Ecto neural progenitor cell (in vitro differentiated cells): ENCODE results near the gene KRTAP1-3.
"Not testable (repeated sequence)": the region's sequence is repeated elsewhere in the genome, so short reads cannot be mapped to it uniquely, and the experiment has no call there.

Source experiments
- DNase-seq: peaks from one replicate; pipeline ENCODE4 v3.0.0-alpha.2; 2018; ENCODE audit warnings: low spot score

KRTAP1-3 gene

DNA sequence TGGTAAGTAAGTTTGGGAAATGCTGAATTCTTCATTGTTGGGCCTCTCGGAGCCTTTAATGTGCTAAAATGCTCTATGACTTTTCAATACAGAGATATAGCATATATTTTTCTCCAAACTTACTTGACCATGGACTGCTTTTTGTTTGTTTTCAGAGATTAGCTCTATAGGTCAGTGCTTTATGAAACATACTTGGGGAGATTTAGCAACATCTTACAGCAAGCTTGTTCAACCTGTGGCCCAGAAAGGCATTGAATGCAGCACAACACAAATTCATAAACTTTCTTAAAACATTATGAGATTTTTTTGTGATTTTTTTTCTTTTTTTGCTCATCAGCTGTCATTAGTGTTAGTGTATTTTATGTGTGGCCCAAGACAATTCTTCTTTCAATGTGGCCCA is 24.7 kb downstream of the KRTAP1-3 start:
- no peak for DNase-seq

DNA sequence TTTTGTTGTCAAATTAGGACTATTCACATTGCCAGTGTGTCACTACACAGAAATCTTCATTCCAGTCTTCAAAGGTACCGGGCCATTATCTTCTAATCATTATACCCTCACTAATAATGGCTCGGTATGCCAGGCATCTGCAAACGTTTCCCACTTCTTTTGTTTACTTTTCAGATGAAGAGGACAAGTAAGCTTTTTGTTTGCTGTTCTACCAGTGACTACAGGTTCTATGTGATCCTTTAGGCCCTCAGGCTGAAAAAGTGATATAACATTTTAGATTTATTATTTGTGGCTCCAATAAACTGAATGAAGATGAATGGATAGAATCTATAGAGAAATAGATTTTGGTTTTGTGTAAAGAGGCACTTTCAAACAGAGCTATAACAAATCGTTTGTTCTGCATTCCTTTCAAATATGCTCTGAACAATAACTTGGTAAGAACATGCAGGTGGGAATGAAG is 25.3 kb downstream of the KRTAP1-3 start:
- DNase-seq = no peak

DNA sequence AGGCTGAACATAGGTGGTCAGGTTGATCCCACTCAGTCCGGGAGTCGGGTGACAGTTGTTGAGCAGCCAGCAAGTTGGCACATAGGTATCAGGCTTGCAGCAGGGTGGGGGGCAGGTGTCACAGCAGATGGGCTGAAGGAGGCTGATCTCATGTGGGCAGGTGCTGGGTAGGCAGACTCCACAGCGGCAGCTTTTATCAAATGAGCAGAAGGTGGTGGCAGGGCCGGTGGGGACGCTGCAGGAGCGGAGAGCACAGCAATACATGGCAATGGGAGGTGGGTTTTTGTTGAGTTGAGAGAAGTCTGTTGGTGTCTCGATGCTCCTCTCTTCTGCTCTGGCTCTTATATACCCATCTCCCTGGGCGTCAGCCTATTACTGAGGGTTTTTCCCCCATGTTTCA is 25.9 kb downstream of the KRTAP1-3 start, which contains the start of gene KRTAP3-1:
KRTAP3-1 (minus strand) TSS at position 318 of the 400 bp plus-strand sequence; CDS start at position 264, 54 bp downstream.
- DNase-seq = no peak

DNA sequence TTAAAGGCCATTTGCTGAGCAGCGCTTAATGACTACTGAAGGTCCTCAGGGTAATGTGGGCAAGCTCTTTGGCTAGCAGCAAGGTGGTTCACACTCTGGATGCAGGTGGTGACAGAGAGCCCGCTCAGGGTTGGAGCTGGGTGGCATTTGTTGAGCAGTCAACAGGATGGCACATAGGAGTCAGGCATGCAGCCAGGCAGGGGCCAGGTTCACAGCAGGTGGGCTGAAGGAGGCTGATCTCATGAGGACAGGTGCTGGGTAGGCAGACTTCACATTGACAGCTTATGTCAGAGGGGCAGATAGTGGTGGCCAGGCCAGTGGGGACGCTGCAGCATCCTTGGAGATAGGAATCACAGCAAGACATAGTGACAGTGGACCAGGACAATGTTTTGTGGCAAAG is 30.3 kb downstream of the KRTAP1-3 start:
- no peak for DNase-seq

DNA sequence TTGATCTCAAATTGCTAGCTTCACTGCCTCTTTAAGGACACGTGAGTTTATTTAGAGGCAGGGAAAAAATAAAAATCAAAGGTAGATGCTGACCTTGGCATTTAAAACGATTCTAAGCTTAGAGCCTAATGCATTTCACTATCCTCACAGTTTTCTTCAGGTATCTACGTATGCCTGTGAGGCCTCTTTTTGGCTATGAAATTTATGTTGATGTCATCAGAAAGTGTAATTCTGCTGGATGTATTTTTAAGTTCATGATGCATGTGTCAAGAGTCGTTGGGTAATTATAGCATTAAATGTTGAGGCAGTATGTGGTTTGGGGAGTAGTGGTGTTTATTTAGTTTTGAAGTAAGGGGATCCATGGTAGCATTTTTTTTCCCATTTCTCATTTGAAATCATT is 30.7 kb downstream of the KRTAP1-3 start:
- DNase-seq = no peak

DNA sequence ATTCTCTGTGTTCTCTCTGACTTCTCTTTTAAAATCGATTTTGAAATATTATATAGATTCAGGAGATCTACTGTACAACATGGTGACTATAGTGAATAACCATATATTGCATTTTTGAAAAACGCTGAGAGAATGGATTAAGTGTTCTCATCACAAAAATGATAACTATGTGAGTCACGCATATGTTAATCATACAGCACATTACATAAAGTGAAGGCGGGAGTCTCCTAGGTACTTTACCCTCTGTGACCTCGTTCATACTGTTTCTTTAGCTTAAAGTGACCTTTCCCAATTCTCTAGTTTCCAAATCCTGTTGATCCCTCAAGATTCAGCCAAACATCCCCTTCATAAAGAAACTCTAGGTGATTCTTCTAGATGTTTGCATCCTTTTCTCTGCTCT is 31.9 kb downstream of the KRTAP1-3 start:
- no peak for DNase-seq

DNA sequence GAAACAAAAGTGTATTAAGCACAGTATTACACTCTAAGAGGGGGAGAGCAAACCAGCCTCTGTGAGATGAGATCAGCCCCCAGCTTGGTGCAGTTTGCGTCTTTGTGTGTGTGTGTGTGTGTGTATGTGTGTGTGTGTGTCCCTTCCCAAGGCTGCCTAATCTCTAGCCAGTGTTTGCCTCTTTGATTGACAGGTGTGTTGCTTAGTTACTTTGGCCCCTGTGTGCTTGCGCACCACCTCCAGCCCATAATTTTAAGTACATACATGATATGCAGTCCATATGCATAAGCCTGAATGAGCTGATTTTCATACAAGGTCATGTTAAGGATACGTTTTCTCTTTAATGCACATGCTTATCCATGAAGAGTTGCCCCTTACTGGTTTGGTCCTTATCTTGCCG is 32.9 kb downstream of the KRTAP1-3 start:
- no peak for DNase-seq

DNA sequence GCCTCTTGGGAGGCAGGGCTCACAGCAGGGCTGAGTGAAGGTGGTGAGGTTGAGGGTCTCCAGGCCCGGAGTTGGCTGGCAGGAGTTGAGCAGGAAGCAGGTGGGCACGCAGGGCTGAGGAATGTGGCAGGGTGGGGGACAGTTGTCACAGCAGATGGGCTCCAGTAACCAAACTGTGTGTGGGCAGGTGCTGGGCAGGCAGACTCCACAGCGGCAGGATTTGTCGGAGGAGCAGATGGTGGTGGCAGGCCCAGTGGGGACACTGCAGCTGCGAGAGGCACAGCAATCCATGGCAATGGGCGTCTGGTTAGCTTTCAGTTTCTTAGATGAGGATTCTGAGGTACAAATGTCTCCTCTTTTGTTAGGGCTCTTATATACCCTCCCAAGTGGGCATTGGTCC is 35.1 kb downstream of the KRTAP1-3 start, which contains the start of gene KRTAP3-2:
KRTAP3-2 (minus strand) TSS at position 344 of the 400 bp plus-strand sequence; CDS start at position 291, 53 bp downstream.
- DNase-seq = not testable (repeated sequence)

DNA sequence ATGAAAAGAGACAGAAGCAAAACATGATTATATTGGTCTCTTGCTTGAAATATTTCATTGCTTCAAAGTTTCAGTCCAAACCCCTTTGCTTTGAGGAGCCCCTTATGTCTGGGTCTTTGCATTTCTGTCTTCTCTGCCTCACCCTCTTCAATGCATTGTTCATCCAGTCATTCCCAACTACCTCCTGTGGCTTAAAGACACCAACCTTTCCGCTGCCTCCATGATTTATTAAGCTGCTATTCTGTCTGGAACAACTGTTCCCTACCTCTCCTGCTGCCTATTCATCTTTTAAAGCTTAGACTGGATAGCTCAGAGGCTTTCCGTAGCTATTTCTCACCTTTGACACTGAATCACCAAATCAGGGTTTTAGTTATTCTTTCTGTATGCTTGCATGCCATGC is 37.3 kb downstream of the KRTAP1-3 start:
- DNase-seq = no peak

DNA sequence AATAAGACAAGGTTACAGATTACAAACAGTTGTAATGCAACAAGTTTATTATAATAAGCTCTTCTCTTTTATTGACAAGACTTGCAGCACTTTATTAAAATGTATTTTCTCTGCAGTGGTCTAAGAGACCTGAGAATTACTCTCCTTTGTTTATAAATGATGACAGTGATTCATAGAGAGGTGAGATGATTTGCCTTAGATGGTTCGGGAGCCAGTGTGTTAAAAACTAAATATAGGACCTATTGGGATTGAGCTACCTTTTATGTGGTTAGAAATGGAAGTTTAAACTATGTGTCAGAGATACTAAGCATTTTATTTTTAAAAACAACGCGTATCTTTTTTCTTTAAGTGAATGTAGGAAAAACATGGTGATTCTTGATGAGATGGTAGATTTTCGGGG is 37.8 kb downstream of the KRTAP1-3 start:
- no peak for DNase-seq

DNA sequence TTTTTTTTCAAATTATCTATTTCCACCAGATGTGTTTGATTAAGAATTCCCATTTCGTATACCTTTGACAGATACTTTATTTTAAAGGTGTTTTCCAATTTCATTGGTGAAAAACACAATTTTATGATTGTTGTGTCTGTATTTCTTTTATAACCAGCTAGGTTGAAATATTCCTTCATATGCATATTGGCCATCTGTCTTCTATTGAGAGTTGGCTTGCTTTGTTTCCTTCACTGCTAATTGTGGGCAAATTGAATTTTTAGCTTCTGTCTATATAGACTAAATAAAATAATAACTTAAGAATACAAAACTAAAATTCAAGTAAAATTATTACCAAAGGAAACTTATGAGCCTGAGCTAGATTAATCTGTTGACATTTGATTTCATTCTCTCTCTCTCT is 39.6 kb downstream of the KRTAP1-3 start:
- no peak for DNase-seq

DNA sequence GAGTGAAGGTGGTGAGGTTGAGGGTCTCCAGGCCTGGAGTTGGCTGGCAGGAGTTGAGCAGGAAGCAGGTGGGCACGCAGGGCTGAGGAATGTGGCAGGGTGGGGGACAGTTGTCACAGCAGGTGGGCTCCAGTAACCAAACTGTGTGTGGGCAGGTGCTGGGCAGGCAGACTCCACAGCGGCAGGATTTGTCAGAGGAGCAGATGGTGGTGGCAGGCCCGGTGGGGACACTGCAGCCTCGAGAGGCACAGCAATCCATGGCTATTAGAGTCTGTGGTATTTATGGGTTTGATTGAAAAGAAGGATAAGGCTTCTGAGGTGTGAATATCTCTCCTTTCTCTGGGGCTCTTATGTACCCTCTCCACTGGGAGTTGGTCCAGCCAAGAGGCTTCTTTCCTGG is 40.8 kb downstream of the KRTAP1-3 start, which contains the start of gene KRTAP3-3:
KRTAP3-3 (minus strand) TSS at position 326 of the 400 bp plus-strand sequence; CDS start at position 259, 67 bp downstream.
- no peak for DNase-seq

DNA sequence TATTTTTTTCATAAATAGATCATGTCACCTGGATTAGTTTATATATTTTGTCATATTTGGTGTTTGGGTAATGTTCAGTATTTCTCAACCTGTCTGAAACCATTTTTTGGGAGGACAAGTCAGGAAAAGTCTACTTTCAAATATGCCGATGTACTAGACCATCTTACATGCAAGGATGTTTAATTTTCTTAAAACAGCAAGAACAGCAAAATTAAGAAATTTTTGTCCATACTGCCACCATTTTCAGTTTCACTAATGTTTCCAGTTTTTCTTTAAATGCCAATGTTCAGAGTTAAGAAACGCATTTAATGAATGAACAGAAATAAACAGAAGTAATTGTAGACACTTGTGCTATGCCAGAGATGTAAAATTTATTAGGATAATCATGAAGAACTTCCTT is 41.6 kb downstream of the KRTAP1-3 start:
- no peak for DNase-seq

DNA sequence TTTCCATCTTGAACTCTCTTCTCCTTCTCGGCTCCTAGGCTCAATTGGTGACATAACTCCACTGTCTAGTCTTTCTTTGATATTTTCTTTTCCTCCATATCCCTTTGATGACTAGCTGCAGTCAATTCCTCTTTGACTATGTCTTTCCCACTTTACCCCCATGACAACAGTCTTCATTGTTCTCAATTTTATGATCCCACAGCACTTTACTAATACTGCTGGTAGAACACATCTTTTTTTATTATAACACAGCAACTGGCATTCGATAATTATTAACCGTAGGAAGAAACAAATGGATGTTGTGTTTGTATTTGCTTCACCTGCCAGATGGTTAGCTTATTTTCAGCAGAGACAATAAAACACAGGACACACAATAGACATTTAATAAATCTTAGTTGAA is 42.0 kb downstream of the KRTAP1-3 start:
- no peak for DNase-seq

DNA sequence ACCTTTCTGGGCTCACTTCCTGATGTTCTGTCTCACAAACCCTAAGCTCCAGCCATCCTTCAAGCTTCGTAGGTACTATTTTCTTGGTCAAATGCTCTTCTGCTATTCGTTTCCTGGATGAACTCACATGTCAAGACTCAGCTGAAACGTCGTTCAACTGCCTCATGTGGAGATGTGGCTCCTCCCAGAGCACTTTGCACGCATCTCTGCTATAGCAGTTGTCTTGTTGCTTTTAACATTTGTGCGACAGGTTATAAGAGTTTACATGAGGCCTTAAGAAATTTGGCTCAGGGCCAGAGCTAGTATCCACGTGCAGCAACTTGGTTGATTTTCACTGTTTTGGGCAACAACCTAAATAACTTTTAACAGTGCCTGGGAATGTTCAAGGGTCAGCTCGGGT is 47.8 kb downstream of the KRTAP1-3 start:
- no peak for DNase-seq

DNA sequence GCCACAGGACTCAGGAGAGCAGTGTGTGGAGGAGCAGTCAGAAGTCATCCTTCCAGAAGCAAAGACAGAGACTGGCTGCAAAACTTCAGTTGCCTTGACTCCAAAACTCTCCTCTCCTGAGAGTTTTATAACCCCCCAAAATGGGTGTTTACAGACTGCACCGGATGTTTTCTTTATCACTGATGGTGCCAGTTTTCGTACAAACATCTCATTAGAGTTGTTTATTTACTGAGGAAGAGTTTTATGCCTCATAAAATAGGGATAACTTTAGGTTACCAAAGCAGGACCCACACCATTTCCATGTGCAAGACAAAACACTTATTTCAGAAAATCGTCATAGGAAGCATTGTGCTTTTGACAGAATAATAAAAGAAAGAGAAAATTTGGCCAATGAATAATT is 50.4 kb downstream of the KRTAP1-3 start, which contains the start of gene KRT40:
KRT40 (minus strand) TSS at position 101 of the 400 bp plus-strand sequence; CDS start at position 48, 53 bp downstream.
- no peak for DNase-seq
